Peyer's patch (tissue), 4 donors: ENCODE results near the gene SIL1. TPM values are rescaled to one million over a fixed set of nuclear protein-coding genes. Genes with fewer than 3 reads are reported as not detected.
A peak's percentile ranks its signal among the peaks of the same experiment; 100 is the strongest.

ENCODE experiments used
- DNase-seq, 3 donors: peaks; one replicate each; pipeline ENCODE4 v3.0.0-alpha.2; 2017 to 2019
- H3K27ac ChIP-seq, 4 donors: fragments of 200-600 bp; sonication (generic); one replicate each; pipeline ENCODE4 v1.5.1; 2016 to 2019
- H3K27me3 ChIP-seq, 2 donors: fragments of 200-600 bp; sonication (generic); one replicate each; pipeline ENCODE4 v1.5.1; 2019
- H3K36me3 ChIP-seq, 3 donors: fragments of 200-600 bp; sonication (generic); one replicate each; pipeline ENCODE4 v1.5.1; 2016 to 2019
- H3K4me1 ChIP-seq, 4 donors: fragments of 200-600 bp; sonication (generic); one replicate each; pipeline ENCODE4 v1.5.1; 2016 to 2019
- H3K4me3 ChIP-seq, 4 donors: fragments of 200-600 bp; sonication (generic); 1 replicate in 3 of 4; 2 replicates in 1 of 4; pipeline ENCODE4 v1.5.1; 2016 to 2019; ENCODE audit warnings: mild to moderate bottlenecking in 1 of 4
- H3K9me3 ChIP-seq, 4 donors: fragments of 200-600 bp; sonication (generic); one replicate each; pipeline ENCODE4 v1.5.1; 2016 to 2019; ENCODE audit warnings: mild to moderate bottlenecking in 1 of 4
- CTCF ChIP-seq, 6 experiments: fragments of 450-650 bp in 4 of 6; fragments of 200-600 bp in 2 of 6; sonication (generic) in 1 of 6; IDR thresholded peaks; one replicate each; pipeline ENCODE4 v1.5.1; 2017 to 2019; ENCODE audit warnings: antibody characterized with exemption in 6 of 6, mild to moderate bottlenecking in 3 of 6, moderate library complexity in 1 of 6
- POLR2A ChIP-seq, 2 donors: fragments of 450-650 bp; IDR thresholded peaks; one replicate each; pipeline ENCODE4 v1.5.1; 2017; ENCODE audit warnings: antibody characterized with exemption in 2 of 2, mild to moderate bottlenecking in 2 of 2, moderate library complexity in 2 of 2
- total RNA-seq, 4 donors: library from RNA; depleted of rRNA; stranded (reverse); fragments of >200 nt; gene quantifications; one replicate each; pipeline ENCODE4 v1.1.0, GENCODE V29; 2016

The SIL1 gene
- total RNA-seq, 4 donors from 2014 or later, result 23.6 to 84.2 (median 39.2) TPM

GRCh38 chr5:138986186-138986800 is 211.9 kb downstream of the SIL1 start:
- TF ChIP-seq POLR2A (IDR thresholded peaks at IDR 0.05) (no peak), CTCF (IDR thresholded peaks at IDR 0.05) (no peak)
- H3K9me3 ChIP-seq, result no peaks in the 10 kb centered on the region
- H3K36me3 ChIP-seq, result no peaks in the 10 kb centered on the region
- H3K27me3 ChIP-seq, result no peaks in the 10 kb centered on the region
- no peak overlapping the region for H3K4me3 ChIP-seq
- no peak overlapping the region for H3K27ac ChIP-seq
- DNase-seq, result peak in 1 of 3 donors; percentile 18
- H3K4me1 ChIP-seq, result no peaks in the 10 kb centered on the region

- H3K9me3 ChIP-seq, result no peaks in the 10 kb centered on the region
- TF ChIP-seq POLR2A (IDR thresholded peaks at IDR 0.05), result no peak
- TF ChIP-seq CTCF (IDR thresholded peaks at IDR 0.05), result no peak
- DNase-seq, result peak in 1 of 3 donors; percentile 40
- H3K27me3 ChIP-seq, result no peaks in the 10 kb centered on the region
- peak overlapping the region in 1 of 4 donors; percentile 26 for H3K27ac ChIP-seq
- no peak overlapping the region for H3K4me3 ChIP-seq
- no peaks in the 10 kb centered on the region for H3K4me1 ChIP-seq
- H3K36me3 ChIP-seq, result no peaks in the 10 kb centered on the region
Observed at GRCh38 chr5:138985683-138986082, 212.5 kb downstream of the SIL1 start.

GRCh38 chr5:138985256-138985655 is 212.9 kb downstream of the SIL1 start:
- H3K4me1 ChIP-seq, result no peaks in the 10 kb centered on the region
- H3K4me3 ChIP-seq, result no peak overlapping the region
- peak overlapping the region in 1 of 4 donors; percentile 26 for H3K27ac ChIP-seq
- H3K27me3 ChIP-seq, result no peaks in the 10 kb centered on the region
- no peak for TF ChIP-seq POLR2A (IDR thresholded peaks at IDR 0.05)
- no peak for TF ChIP-seq CTCF (IDR thresholded peaks at IDR 0.05)
- no peaks in the 10 kb centered on the region for H3K9me3 ChIP-seq
- peak in 1 of 3 donors; percentile 47 for DNase-seq
- no peaks in the 10 kb centered on the region for H3K36me3 ChIP-seq

GRCh38 chr5:138983984-138984383 is 214.2 kb downstream of the SIL1 start:
- no peak for TF ChIP-seq CTCF (IDR thresholded peaks at IDR 0.05)
- H3K36me3 ChIP-seq, result no peaks in the 10 kb centered on the region
- no peaks in the 10 kb centered on the region for H3K27me3 ChIP-seq
- no peak for DNase-seq
- no peak overlapping the region for H3K4me3 ChIP-seq
- no peaks in the 10 kb centered on the region for H3K4me1 ChIP-seq
- H3K9me3 ChIP-seq, result no peaks in the 10 kb centered on the region
- H3K27ac ChIP-seq, result no peak overlapping the region

GRCh38 chr5:138981586-138981985 is 216.6 kb downstream of the SIL1 start:
- H3K4me1 ChIP-seq, result no peaks in the 10 kb centered on the region
- TF ChIP-seq CTCF (IDR thresholded peaks at IDR 0.05), result no peak
- no peak for TF ChIP-seq POLR2A (IDR thresholded peaks at IDR 0.05)
- DNase-seq, result no peak
- H3K27me3 ChIP-seq, result no peaks in the 10 kb centered on the region
- H3K27ac ChIP-seq, result no peak overlapping the region
- no peak overlapping the region for H3K4me3 ChIP-seq
- H3K9me3 ChIP-seq, result no peaks in the 10 kb centered on the region
- H3K36me3 ChIP-seq, result no peaks in the 10 kb centered on the region

- H3K4me3 ChIP-seq, result no peak overlapping the region
- no peaks in the 10 kb centered on the region for H3K9me3 ChIP-seq
- no peaks in the 10 kb centered on the region for H3K27me3 ChIP-seq
- H3K36me3 ChIP-seq, result no peaks in the 10 kb centered on the region
- TF ChIP-seq CTCF (IDR thresholded peaks at IDR 0.05) (no peak), POLR2A (IDR thresholded peaks at IDR 0.05) (no peak)
- H3K4me1 ChIP-seq, result no peaks in the 10 kb centered on the region
- no peak overlapping the region for H3K27ac ChIP-seq
- no peak for DNase-seq
Observed at GRCh38 chr5:138981131-138981530, 217.0 kb downstream of the SIL1 start.
